Activated CD8-positive, alpha-beta T cell treated with anti-CD3 and anti-CD28 coated beads for 36 hours (primary cell): ENCODE measurements around the gene ANXA11. TPM values are rescaled to one million over a fixed set of nuclear protein-coding genes. Genes with fewer than 3 reads are reported as not detected.

Source experiments
- ATAC-seq: fragments of 200-7000 bp; cut with Tn5 transposase; one replicate; pipeline ENCODE4 v1.10.0; 2021; ENCODE audit warnings: mild to moderate bottlenecking, moderate library complexity
- CTCF ChIA-PET: fragments of 350-600 bp; sonication (Branson Sonifier 250); formaldehyde crosslinking; loops from one replicate; lab custom pipeline; 2021; ENCODE audit warnings: antibody characterized with exemption; lab: Charles Lee
- POLR2A ChIA-PET: fragments of 350-600 bp; sonication (Branson Sonifier 250); formaldehyde crosslinking; loops from one replicate; lab custom pipeline; 2021; ENCODE audit warnings: antibody characterized with exemption; lab: Charles Lee
- DNase-seq: peaks from one replicate; pipeline ENCODE4 v3.0.0-alpha.2; 2020
- H3K27ac Mint-ChIP-seq: one replicate; pipeline ENCODE4 v1.8.0; 2021; ENCODE audit warnings: mild to moderate bottlenecking, mixed read lengths
- H3K27me3 Mint-ChIP-seq: one replicate; pipeline ENCODE4 v1.8.0; 2021; ENCODE audit warnings: mixed read lengths
- H3K36me3 Mint-ChIP-seq: one replicate; pipeline ENCODE4 v1.8.0; 2021; ENCODE audit warnings: low read depth, mixed read lengths
- H3K4me1 Mint-ChIP-seq: one replicate; pipeline ENCODE4 v1.8.0; 2021; ENCODE audit warnings: low read depth, mixed read lengths
- H3K4me3 Mint-ChIP-seq: one replicate; pipeline ENCODE4 v1.8.0; 2021; ENCODE audit warnings: mild to moderate bottlenecking, moderate library complexity, mixed read lengths
- H3K9me3 Mint-ChIP-seq: one replicate; pipeline ENCODE4 v1.8.0; 2021; ENCODE audit warnings: mixed read lengths
- CTCF ChIP-seq: fragments of 200-600 bp; IDR thresholded peaks from one replicate; pipeline ENCODE4 v1.8.0; 2022; ENCODE audit warnings: antibody characterized with exemption, mild to moderate bottlenecking
- intact Hi-C: fragments of 100-400 bp; cut with micrococcal nuclease; formaldehyde crosslinking; loops from one replicate; pipeline ENCODE4 v1.10.0; 2022
- total RNA-seq, 2 experiments: library from RNA; stranded (reverse); gene quantifications; one replicate each; pipeline ENCODE4 v1.2.3, GENCODE V29; 2021

ANXA11 gene
- total RNA-seq, 2 experiments from 2014 or later: 226 to 238 TPM

- TF ChIP-seq CTCF: no peak
- Mint-ChIP-seq H3K4me1 (no peaks in the 10 kb centered on the region), H3K9me3 (no peaks in the 10 kb centered on the region), H3K27ac (no peak overlapping the region), H3K27me3 (peaks cover 5% of the 10 kb centered on the region), H3K4me3 (no peak overlapping the region), H3K36me3 (no peaks in the 10 kb centered on the region)
- ChIA-PET POLR2A (no interaction called here), CTCF (interaction anchor here (1.4 kb wide), 1 partner anchor 64 kb away, joined by 4 read pairs; no protein-coding TSS in a partner anchor)
- DNase-seq: no peak
- ATAC-seq: no peak
- intact Hi-C loops: no loop called here
Observed at GRCh38 chr10:80122110-80122710, 83.1 kb downstream of the ANXA11 start.

- H3K9me3 Mint-ChIP-seq: no peaks in the 10 kb centered on the region
- DNase-seq: no peak
- no peak overlapping the region for H3K4me3 Mint-ChIP-seq
- H3K36me3 Mint-ChIP-seq: no peaks in the 10 kb centered on the region
- no peak for ATAC-seq
- H3K4me1 Mint-ChIP-seq: no peaks in the 10 kb centered on the region
- TF ChIP-seq CTCF: no peak
- peaks cover 5% of the 10 kb centered on the region for H3K27me3 Mint-ChIP-seq
- POLR2A ChIA-PET: interaction anchor here (0.6 kb wide), 1 partner anchor 15 kb away, joined by 3 read pairs; no protein-coding TSS in a partner anchor
- CTCF ChIA-PET: interaction anchor here (1.4 kb wide), 2 partner anchors 12 to 60 kb away, joined by 3 read pairs; no protein-coding TSS in a partner anchor
- intact Hi-C loops: no loop called here
- H3K27ac Mint-ChIP-seq: no peak overlapping the region
Observed at GRCh38 chr10:80118669-80119068, 86.7 kb downstream of the ANXA11 start.

DNA sequence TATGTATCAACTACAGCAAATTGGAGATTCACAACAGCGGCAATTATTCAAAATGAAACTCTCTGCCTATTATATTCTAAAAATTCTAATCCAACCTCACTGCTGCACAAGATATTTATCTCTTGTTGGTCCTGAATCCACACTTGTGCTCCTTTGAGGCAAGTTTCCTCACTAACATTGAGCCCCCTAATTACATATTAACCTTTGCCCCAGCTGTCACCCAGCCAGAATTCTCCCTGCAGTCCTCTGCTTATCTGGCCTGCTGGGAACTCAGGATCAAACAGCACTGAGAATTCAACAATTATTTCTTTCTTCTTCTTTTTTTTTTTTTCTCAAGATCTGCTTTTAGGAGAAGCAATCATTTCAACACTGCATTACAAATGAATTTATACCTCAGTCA, 94.4 kb downstream of the ANXA11 start:
- TF ChIP-seq CTCF: no peak
- ChIA-PET POLR2A (no interaction called here), CTCF (no interaction called here)
- H3K27me3 Mint-ChIP-seq: no peaks in the 10 kb centered on the region
- no peak overlapping the region for H3K4me3 Mint-ChIP-seq
- peaks cover 3% of the 10 kb centered on the region for H3K36me3 Mint-ChIP-seq
- H3K4me1 Mint-ChIP-seq: no peaks in the 10 kb centered on the region
- no peak overlapping the region for H3K27ac Mint-ChIP-seq
- intact Hi-C loops: no loop called here
- no peak for DNase-seq
- no peak for ATAC-seq
- peaks cover 18% of the 10 kb centered on the region for H3K9me3 Mint-ChIP-seq

DNA sequence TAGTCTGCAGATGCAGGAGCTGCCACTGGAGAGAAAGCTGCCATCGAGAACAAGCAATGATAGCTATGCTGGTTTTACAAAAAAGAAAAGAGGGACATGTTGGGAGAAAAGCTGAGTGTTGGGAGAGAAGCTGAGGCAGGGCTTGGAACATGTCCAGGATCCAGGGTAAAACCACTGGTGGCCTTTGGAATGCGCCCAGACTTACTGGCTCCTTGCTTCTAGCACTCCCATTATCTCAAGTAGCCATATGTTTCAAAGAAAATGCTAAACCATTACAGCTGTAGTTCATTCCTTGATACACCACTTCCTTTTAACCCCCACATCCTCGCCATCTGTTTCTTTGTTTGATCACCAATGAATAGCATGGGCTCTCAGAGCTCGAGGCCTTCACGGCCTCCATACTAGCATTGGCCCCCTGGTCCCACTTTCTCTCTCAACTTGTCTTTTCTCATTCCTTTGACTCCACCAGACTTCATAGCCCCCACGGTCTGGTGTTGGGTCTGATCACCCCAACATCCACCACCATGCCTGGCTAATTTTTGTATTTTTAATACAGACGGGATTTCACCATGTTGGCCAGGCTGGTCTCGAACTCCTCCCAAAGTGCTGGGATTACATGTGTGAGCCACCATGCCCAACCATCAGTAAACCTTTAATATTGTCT, 96.6 kb downstream of the ANXA11 start:
- DNase-seq (peak; percentile 6), ATAC-seq (no peak)
- Mint-ChIP-seq H3K4me3 (no peak overlapping the region), H3K27me3 (no peaks in the 10 kb centered on the region), H3K36me3 (peaks cover 3% of the 10 kb centered on the region), H3K9me3 (peaks cover 18% of the 10 kb centered on the region), H3K27ac (no peak overlapping the region), H3K4me1 (no peaks in the 10 kb centered on the region)
- POLR2A ChIA-PET: no interaction called here
- CTCF ChIA-PET: interaction anchor here (0.9 kb wide), 1 partner anchor 18 kb away, joined by 3 read pairs; no protein-coding TSS in a partner anchor
- intact Hi-C loops: no loop called here
- TF ChIP-seq CTCF: no peak
